GM19193 (cell line): ENCODE results near the gene FAM107A.

Experiments
- POLR2A ChIP-seq: IDR thresholded peaks from 4 replicates; pipeline ENCODE4 v1.6.1; 2011; ENCODE audit not compliant: insufficient read depth, insufficient read length; ENCODE audit errors: extremely low read depth

Gene FAM107A

GRCh38 chr3:58577269-58577821, at the start of gene FAM107A:
TSS of gene FAM107A (minus strand) at chr3:58577391. CDS start at chr3:58569860, 7,531 bp downstream.
- no peak for TF ChIP-seq POLR2A

GRCh38 chr3:58625196-58625824, 48.1 kb upstream of the FAM107A start:
- no peak for TF ChIP-seq POLR2A

GRCh38 chr3:58624550-58624949, 47.4 kb upstream of the FAM107A start:
- TF ChIP-seq POLR2A: no peak

GRCh38 chr3:58623961-58624360, 46.8 kb upstream of the FAM107A start:
- TF ChIP-seq POLR2A: no peak

GRCh38 chr3:58623478-58623877, 46.3 kb upstream of the FAM107A start:
- TF ChIP-seq POLR2A: no peak

GRCh38 chr3:58622892-58623291, 45.7 kb upstream of the FAM107A start:
- TF ChIP-seq POLR2A: no peak

- TF ChIP-seq POLR2A: no peak
Measured at GRCh38 chr3:58622436-58622835, 45.2 kb upstream of the FAM107A start.

- TF ChIP-seq POLR2A: no peak
Measured at GRCh38 chr3:58621086-58621830, 44.1 kb upstream of the FAM107A start.

- TF ChIP-seq POLR2A: no peak
Measured at GRCh38 chr3:58620421-58620820, 43.2 kb upstream of the FAM107A start.

- no peak for TF ChIP-seq POLR2A
Measured at GRCh38 chr3:58617338-58617761, 40.2 kb upstream of the FAM107A start.

- no peak for TF ChIP-seq POLR2A
Measured at GRCh38 chr3:58613236-58614132, 36.3 kb upstream of the FAM107A start.

GRCh38 chr3:58612830-58613229, 35.6 kb upstream of the FAM107A start:
- TF ChIP-seq POLR2A: no peak

- no peak for TF ChIP-seq POLR2A
Measured at GRCh38 chr3:58609990-58610389, 32.8 kb upstream of the FAM107A start.

GRCh38 chr3:58608648-58609047, 31.5 kb upstream of the FAM107A start:
- no peak for TF ChIP-seq POLR2A

GRCh38 chr3:58607816-58608215, 30.6 kb upstream of the FAM107A start:
- no peak for TF ChIP-seq POLR2A
